Measurements from ENCODE around the gene OPCML.

DNA sequence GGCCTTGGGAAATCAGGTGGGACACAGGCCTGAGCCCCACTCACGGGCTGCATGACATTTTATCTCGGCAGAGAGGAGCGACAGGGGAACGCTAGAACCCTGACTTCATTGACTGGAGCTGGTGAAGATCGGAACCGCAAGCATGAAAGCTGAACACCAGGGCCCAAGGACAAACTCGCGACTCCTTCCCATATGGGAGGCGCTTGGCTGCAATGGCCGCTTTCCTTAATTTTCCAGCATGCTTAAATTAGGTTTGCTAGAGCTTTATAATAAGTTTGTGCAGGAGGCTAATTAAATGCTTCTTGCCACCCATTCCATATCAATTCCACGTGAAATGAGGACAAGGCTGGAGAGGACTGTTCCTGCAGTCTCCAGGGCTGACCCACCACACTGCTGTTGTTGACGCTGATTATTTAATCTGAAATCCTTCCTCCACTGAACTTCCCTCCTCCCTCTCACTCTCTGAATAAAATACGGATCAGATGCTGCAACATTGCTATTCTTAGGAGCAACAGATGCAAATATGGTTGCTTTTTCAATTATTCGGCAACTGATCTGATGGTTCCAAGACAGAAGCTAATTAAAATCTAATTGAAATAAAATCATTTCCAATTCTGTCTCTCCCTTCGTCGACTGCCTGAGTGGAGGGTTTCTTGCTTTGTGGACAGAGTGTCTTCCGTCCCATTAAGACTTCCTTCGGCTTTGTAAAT lies 692.9 kb downstream of the OPCML start:
- TF ChIP-seq, protein P1, sequence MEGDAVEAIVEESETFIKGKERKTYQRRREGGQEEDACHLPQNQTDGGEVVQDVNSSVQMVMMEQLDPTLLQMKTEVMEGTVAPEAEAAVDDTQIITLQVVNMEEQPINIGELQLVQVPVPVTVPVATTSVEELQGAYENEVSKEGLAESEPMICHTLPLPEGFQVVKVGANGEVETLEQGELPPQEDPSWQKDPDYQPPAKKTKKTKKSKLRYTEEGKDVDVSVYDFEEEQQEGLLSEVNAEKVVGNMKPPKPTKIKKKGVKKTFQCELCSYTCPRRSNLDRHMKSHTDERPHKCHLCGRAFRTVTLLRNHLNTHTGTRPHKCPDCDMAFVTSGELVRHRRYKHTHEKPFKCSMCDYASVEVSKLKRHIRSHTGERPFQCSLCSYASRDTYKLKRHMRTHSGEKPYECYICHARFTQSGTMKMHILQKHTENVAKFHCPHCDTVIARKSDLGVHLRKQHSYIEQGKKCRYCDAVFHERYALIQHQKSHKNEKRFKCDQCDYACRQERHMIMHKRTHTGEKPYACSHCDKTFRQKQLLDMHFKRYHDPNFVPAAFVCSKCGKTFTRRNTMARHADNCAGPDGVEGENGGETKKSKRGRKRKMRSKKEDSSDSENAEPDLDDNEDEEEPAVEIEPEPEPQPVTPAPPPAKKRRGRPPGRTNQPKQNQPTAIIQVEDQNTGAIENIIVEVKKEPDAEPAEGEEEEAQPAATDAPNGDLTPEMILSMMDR (IDR thresholded peaks at IDR 0.05), result no peak
- TF ChIP-seq POLR2A (IDR thresholded peaks at IDR 0.05), result no peak
